ENCODE data around the gene CCDC138.
A peak's percentile ranks its signal among the peaks of the same experiment; 100 is the strongest.
"Not testable (repeated sequence)": the region's sequence is repeated elsewhere in the genome, so short reads cannot be mapped to it uniquely, and the experiment has no call there.

CCDC138 gene

GRCh38 chr2:108786354-108787215 lies at the start of gene CCDC138:
Gene CCDC138, plus strand, starts transcription at chr2:108786771. Its CDS starts 52 bp downstream, at chr2:108786823.
- DNase-seq: peak; percentile 92

- not testable (repeated sequence) for DNase-seq
Observed at GRCh38 chr2:108757973-108758372, 28.6 kb upstream of the CCDC138 start.

- DNase-seq: not testable (repeated sequence)
Observed at GRCh38 chr2:108762618-108763017, 24.0 kb upstream of the CCDC138 start.

- DNase-seq: not testable (repeated sequence)
Observed at GRCh38 chr2:108766671-108767070, 19.9 kb upstream of the CCDC138 start.

GRCh38 chr2:108767859-108768258 lies 18.7 kb upstream of the CCDC138 start:
- DNase-seq: not testable (repeated sequence)

GRCh38 chr2:108776475-108776874 lies 10.1 kb upstream of the CCDC138 start:
- no peak for DNase-seq

GRCh38 chr2:108778857-108779256 lies 7.7 kb upstream of the CCDC138 start:
- no peak for DNase-seq

GRCh38 chr2:108786008-108786353 lies 590 bp upstream of the CCDC138 start:
- DNase-seq: no peak

- DNase-seq: no peak
Observed at GRCh38 chr2:108787216-108787541, 608 bp downstream of the CCDC138 start.

GRCh38 chr2:108803045-108803736 lies 16.6 kb downstream of the CCDC138 start:
- DNase-seq: no peak

GRCh38 chr2:108805032-108805431 lies 18.5 kb downstream of the CCDC138 start:
- DNase-seq: no peak

GRCh38 chr2:108805782-108806181 lies 19.2 kb downstream of the CCDC138 start:
- DNase-seq: no peak

GRCh38 chr2:108806371-108807113 lies 20.0 kb downstream of the CCDC138 start:
- DNase-seq: no peak

GRCh38 chr2:108809936-108810335 lies 23.4 kb downstream of the CCDC138 start:
- no peak for DNase-seq

- DNase-seq: no peak
Observed at GRCh38 chr2:108810993-108811957, 24.7 kb downstream of the CCDC138 start.

GRCh38 chr2:108813732-108814131 lies 27.2 kb downstream of the CCDC138 start:
- DNase-seq: no peak

GRCh38 chr2:108820482-108820881 lies 33.9 kb downstream of the CCDC138 start:
- DNase-seq: no peak

- DNase-seq: no peak
Observed at GRCh38 chr2:108823286-108823685, 36.7 kb downstream of the CCDC138 start.

GRCh38 chr2:108824316-108825070 lies 37.9 kb downstream of the CCDC138 start:
- DNase-seq: no peak

- DNase-seq: no peak
Observed at GRCh38 chr2:108825254-108825653, 38.7 kb downstream of the CCDC138 start.

GRCh38 chr2:108825736-108826135 lies 39.2 kb downstream of the CCDC138 start:
- DNase-seq: no peak

Data from activated CD4-positive, CD25-positive, alpha-beta regulatory T cell treated with anti-CD3 and anti-CD28 coated beads, Interleukin-2, amount 50 U/mL, for 72 hours (primary cell).